ENCODE data around the gene SIAH2. TPM values are rescaled to one million over a fixed set of nuclear protein-coding genes. Genes with fewer than 3 reads are reported as not detected.

The SIAH2 gene, protein sequence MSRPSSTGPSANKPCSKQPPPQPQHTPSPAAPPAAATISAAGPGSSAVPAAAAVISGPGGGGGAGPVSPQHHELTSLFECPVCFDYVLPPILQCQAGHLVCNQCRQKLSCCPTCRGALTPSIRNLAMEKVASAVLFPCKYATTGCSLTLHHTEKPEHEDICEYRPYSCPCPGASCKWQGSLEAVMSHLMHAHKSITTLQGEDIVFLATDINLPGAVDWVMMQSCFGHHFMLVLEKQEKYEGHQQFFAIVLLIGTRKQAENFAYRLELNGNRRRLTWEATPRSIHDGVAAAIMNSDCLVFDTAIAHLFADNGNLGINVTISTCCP
- polyA plus RNA-seq (2012; rRNA removed) = 13.5 and 18.4 TPM in 2 replicates
- polyA plus RNA-seq (2012; cell fraction: cytosol; rRNA removed) = 10.8 and 11.7 TPM in 2 replicates
- 18.8 and 34.3 TPM in 2 replicates for polyA plus RNA-seq (2012; cell fraction: nucleus; rRNA removed)

GRCh38 chr3:150763122-150763840, at the start of gene SIAH2:
SIAH2 (minus strand) TSS chr3:150763169; CDS start chr3:150762849, 320 bp downstream.
- H4K20me1 ChIP-seq (ENCODE audit: insufficient read depth) = peaks cover 24% of the 10 kb centered on the region
- peaks cover 0 to 6% of the 10 kb centered on the region in 2 experiments for H3K36me3 ChIP-seq (replicated peaks in 1 of 2; ENCODE audit: control insufficient read depth in 1 of 2, insufficient read depth in 2 of 2, low read length in 1 of 2)
- peaks cover 11% of the 10 kb centered on the region for H3F3A ChIP-seq (replicated peaks; ENCODE audit: insufficient read depth)
- peaks cover 42% of the 10 kb centered on the region for H3K79me2 ChIP-seq (ENCODE audit: insufficient read depth)
- H3K27me3 ChIP-seq (ENCODE audit: insufficient read depth) = no peaks in the 10 kb centered on the region
- DNase-seq = peak; percentile 95
- H3K4me1 ChIP-seq (ENCODE audit: control insufficient read depth in 1 of 2, insufficient read depth in 2 of 2, low read depth in 1 of 2, low read length in 1 of 2) = peaks cover 6 to 17% of the 10 kb centered on the region in 2 experiments; a peak in 3 of 4 replicates
- CTCF ChIA-PET = interaction anchor here (0.9 to 3.0 kb wide), 16 partner anchors 7 to 236 kb away, joined by 3 to 17 read pairs (median 4); no protein-coding TSS in a partner anchor
- no peaks in the 10 kb centered on the region for H3K9me2 ChIP-seq
- H3K4me2 ChIP-seq = peak within 1 kb of the TSS; percentile 84
- H3K9me3 ChIP-seq = no peaks in the 10 kb centered on the region
- H3K9ac ChIP-seq = peak within 1 kb of the TSS; percentile 88
- H3K4me3 ChIP-seq (ENCODE audit: low read depth in 2 of 2, low read length in 1 of 2) = peak within 1 kb of the TSS; percentile 82 to 90
- H2AFZ ChIP-seq (ENCODE audit: low read depth) = peak within 1 kb of the TSS; percentile 82
- peak within 1 kb of the TSS; percentile 96 to 97 for H3K27ac ChIP-seq (ENCODE audit: low read depth in 2 of 2, low read length in 1 of 2)
- POLR2A ChIA-PET = interaction anchor here (0.6 to 2.6 kb wide), 10 partner anchors 14 to 792 kb away, joined by 3 to 8 read pairs (median 4); partner anchors contain the start of genes EIF2A, ERICH6, MED12L and PFN2
- WGBS (ENCODE audit: low lambda C conversion rate) = under 1% methylated on average over 21 of the region's 70 CpGs
- peak; percentile 79 for TF ChIP-seq NRF1 (IDR thresholded peaks at IDR 0.05; ENCODE audit: low read depth, low read length)
- 0 out of 2 replicates have a peak, but pooled peaks have one; percentile 10 for TF ChIP-seq ELF1 (IDR thresholded peaks at IDR 0.05)
- no peak for TF ChIP-seq ZBTB33 (IDR thresholded peaks at IDR 0.05; ENCODE audit: borderline replicate concordance, low read depth)
- TF ChIP-seq FOXM1 (IDR thresholded peaks at IDR 0.05; ENCODE audit: low read depth) = no peak
- TF ChIP-seq NFIC (IDR thresholded peaks at IDR 0.05; ENCODE audit: borderline replicate concordance) = no peak
- peak; percentile 96 for TF ChIP-seq MXI1 (IDR thresholded peaks at IDR 0.05; ENCODE audit: low read depth, low read length)
- TF ChIP-seq, protein P1, sequence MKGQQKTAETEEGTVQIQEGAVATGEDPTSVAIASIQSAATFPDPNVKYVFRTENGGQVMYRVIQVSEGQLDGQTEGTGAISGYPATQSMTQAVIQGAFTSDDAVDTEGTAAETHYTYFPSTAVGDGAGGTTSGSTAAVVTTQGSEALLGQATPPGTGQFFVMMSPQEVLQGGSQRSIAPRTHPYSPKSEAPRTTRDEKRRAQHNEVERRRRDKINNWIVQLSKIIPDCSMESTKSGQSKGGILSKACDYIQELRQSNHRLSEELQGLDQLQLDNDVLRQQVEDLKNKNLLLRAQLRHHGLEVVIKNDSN (IDR thresholded peaks at IDR 0.05; ENCODE audit: borderline replicate concordance, low read depth) = peak; percentile 84
- peak; percentile 64; the same call in 1 of the 2 replicates for TF ChIP-seq SIN3A (IDR thresholded peaks at IDR 0.05; ENCODE audit: borderline replicate concordance, low read depth, low read length)
- TF ChIP-seq TEAD4 (IDR thresholded peaks at IDR 0.05; ENCODE audit: borderline replicate concordance, insufficient read depth) = no peak; the same call in 1 of the 2 replicates
- no peak; the same call in 1 of the 2 replicates for TF ChIP-seq REST (IDR thresholded peaks at IDR 0.05; ENCODE audit: low read depth, low read length)
- TF ChIP-seq EZH2phosphoT487 (IDR thresholded peaks at IDR 0.05; ENCODE audit: borderline replicate concordance, low read depth) = no peak
- TF ChIP-seq JUND (IDR thresholded peaks at IDR 0.05) = peak; percentile 38; the same call in 1 of the 2 replicates
- TF ChIP-seq RFX5 (IDR thresholded peaks at IDR 0.05; ENCODE audit: low read length) = no peak
- TF ChIP-seq TAF1 (IDR thresholded peaks at IDR 0.05; ENCODE audit: borderline replicate concordance, low read depth, low read length) = peak; percentile 69
- no peak for TF ChIP-seq IRF3 (IDR thresholded peaks at IDR 0.05; ENCODE audit: low read depth, low read length)
- TF ChIP-seq CTCF (IDR thresholded peaks at IDR 0.05) = no peak
- TF ChIP-seq CHD2 (IDR thresholded peaks at IDR 0.05; ENCODE audit: low read length, partially characterized antibody) = peak; percentile 31
- peak; percentile 69 for TF ChIP-seq FOSL2 (IDR thresholded peaks at IDR 0.05; ENCODE audit: borderline replicate concordance, low read depth)
- TF ChIP-seq MEF2A (IDR thresholded peaks at IDR 0.05; ENCODE audit: borderline replicate concordance, low read depth) = no peak
- no peak; the same call in 1 of the 2 replicates for TF ChIP-seq TCF12 (IDR thresholded peaks at IDR 0.05)
